DOHH2 (cell line): ENCODE measurements around the gene C20orf202.

ENCODE experiments used
- H3F3A ChIP-seq: fragments of 200-600 bp; sonication (generic), shearing (Covaris generic); 2 replicates; pipeline ENCODE4 v1.6.0; 2016; ENCODE audit warnings: antibody characterized with exemption, mild to moderate bottlenecking; ENCODE audit not compliant: control insufficient read depth, insufficient read depth
- H3K27ac ChIP-seq: fragments of 200-600 bp; sonication (generic); 2 replicates; pipeline ENCODE4 v1.5.1; 2014; ENCODE audit warnings: low read depth, mild to moderate bottlenecking, low read length, moderate library complexity
- H3K27me3 ChIP-seq: fragments of 200-600 bp; sonication (generic); 2 replicates; pipeline ENCODE4 v1.6.1; 2014; ENCODE audit warnings: mild to moderate bottlenecking, low read length, mixed read lengths; ENCODE audit not compliant: control insufficient read depth
- H3K36me3 ChIP-seq: fragments of 200-600 bp; sonication (generic); 2 replicates; pipeline ENCODE4 v1.6.1; 2014; ENCODE audit warnings: mild to moderate bottlenecking, low read length, moderate library complexity, mixed read lengths; ENCODE audit not compliant: control insufficient read depth
- H3K4me1 ChIP-seq: fragments of 200-600 bp; sonication (generic); 2 replicates; pipeline ENCODE4 v1.6.1; 2014; ENCODE audit warnings: mild to moderate bottlenecking, low read length, mixed read lengths; ENCODE audit not compliant: control insufficient read depth
- H3K4me2 ChIP-seq: fragments of 200-600 bp; sonication (generic); 2 replicates; pipeline ENCODE4 v1.6.0; 2014; ENCODE audit warnings: mild to moderate bottlenecking, low read length, moderate library complexity
- H3K4me3 ChIP-seq: fragments of 200-600 bp; sonication (generic); 2 replicates; pipeline ENCODE4 v1.5.1; 2014; ENCODE audit warnings: mild to moderate bottlenecking, low read length, mixed read lengths
- H3K79me2 ChIP-seq: fragments of 200-600 bp; sonication (generic); 2 replicates; pipeline ENCODE4 v1.6.1; 2014; ENCODE audit warnings: mild to moderate bottlenecking, low read length, mixed read lengths; ENCODE audit not compliant: control insufficient read depth
- H3K9me2 ChIP-seq: fragments of 200-600 bp; sonication (generic); replicated peaks from 2 replicates; pipeline ENCODE4 v1.6.1; 2014; ENCODE audit warnings: mild to moderate bottlenecking, low read length, mixed read lengths; ENCODE audit not compliant: control insufficient read depth
- H3K9me3 ChIP-seq: fragments of 200-600 bp; sonication (generic); 2 replicates; pipeline ENCODE4 v1.6.1; 2014; ENCODE audit warnings: antibody characterized with exemption, low read length, mixed read lengths; ENCODE audit not compliant: control insufficient read depth, insufficient read depth
- H4K20me1 ChIP-seq: fragments of 200-600 bp; sonication (generic); 2 replicates; pipeline ENCODE4 v1.6.0; 2014; ENCODE audit warnings: low read depth, mild to moderate bottlenecking, antibody characterized with exemption, low read length, moderate library complexity; ENCODE audit not compliant: control insufficient read depth, insufficient read depth
- EZH2phosphoT487 ChIP-seq: fragments of 200-600 bp; sonication (generic); IDR thresholded peaks from 2 replicates; pipeline ENCODE4 v1.6.1; 2017; ENCODE audit warnings: borderline replicate concordance, mild to moderate bottlenecking, antibody characterized with exemption, low read length, moderate library complexity, mixed read lengths
- TF ChIP-seq, protein P1 (sequence below): fragments of 200-600 bp; sonication (generic); IDR thresholded peaks from one replicate; pipeline ENCODE4 v1.5.1; 2014; ENCODE audit warnings: antibody characterized with exemption, mild to moderate bottlenecking, low read depth, low read length; ENCODE audit not compliant: poor library complexity, severe bottlenecking

C20orf202 gene

DNA sequence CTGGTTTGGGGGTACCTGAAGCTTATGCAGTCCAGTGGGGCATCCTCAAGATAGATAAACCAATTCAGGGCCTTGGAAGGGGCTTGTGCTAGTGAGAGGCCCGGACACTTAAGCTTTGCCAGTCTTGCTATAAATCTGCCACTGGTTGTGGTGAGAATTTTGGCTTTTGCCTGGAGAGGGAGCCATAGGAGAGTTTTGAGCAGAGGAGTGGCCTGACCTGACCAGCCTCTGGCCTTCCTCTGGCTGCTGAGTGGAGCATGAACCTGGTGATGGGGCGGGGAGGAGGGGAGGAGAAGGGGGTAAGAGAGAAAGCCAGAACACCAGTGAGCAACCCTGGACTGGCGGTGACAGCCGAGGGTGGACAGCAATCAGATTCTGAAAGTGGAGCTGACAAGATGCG lies 25.6 kb upstream of the C20orf202 start:
- H3K4me1 ChIP-seq, result no peaks in the 10 kb centered on the region
- no peak overlapping the region for H3K27ac ChIP-seq
- no peaks in the 10 kb centered on the region for H3K36me3 ChIP-seq
- no peak overlapping the region for H3K4me3 ChIP-seq
- no peaks in the 10 kb centered on the region for H3K27me3 ChIP-seq
- no peak overlapping the region for H3K4me2 ChIP-seq
- no peaks in the 10 kb centered on the region for H4K20me1 ChIP-seq
- no peaks in the 10 kb centered on the region for H3K9me2 ChIP-seq
- no peaks in the 10 kb centered on the region for H3F3A ChIP-seq
- no peak for TF ChIP-seq EZH2phosphoT487
- TF ChIP-seq, protein P1, sequence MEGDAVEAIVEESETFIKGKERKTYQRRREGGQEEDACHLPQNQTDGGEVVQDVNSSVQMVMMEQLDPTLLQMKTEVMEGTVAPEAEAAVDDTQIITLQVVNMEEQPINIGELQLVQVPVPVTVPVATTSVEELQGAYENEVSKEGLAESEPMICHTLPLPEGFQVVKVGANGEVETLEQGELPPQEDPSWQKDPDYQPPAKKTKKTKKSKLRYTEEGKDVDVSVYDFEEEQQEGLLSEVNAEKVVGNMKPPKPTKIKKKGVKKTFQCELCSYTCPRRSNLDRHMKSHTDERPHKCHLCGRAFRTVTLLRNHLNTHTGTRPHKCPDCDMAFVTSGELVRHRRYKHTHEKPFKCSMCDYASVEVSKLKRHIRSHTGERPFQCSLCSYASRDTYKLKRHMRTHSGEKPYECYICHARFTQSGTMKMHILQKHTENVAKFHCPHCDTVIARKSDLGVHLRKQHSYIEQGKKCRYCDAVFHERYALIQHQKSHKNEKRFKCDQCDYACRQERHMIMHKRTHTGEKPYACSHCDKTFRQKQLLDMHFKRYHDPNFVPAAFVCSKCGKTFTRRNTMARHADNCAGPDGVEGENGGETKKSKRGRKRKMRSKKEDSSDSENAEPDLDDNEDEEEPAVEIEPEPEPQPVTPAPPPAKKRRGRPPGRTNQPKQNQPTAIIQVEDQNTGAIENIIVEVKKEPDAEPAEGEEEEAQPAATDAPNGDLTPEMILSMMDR, result no peak
- H3K79me2 ChIP-seq, result no peaks in the 10 kb centered on the region
- no peaks in the 10 kb centered on the region for H3K9me3 ChIP-seq

GRCh38 chr20:1178103-1178502 lies 25.2 kb upstream of the C20orf202 start:
- H3K9me3 ChIP-seq, result no peaks in the 10 kb centered on the region
- H3K4me2 ChIP-seq, result no peak overlapping the region
- no peaks in the 10 kb centered on the region for H3K4me1 ChIP-seq
- no peaks in the 10 kb centered on the region for H3K27me3 ChIP-seq
- no peaks in the 10 kb centered on the region for H3K9me2 ChIP-seq
- H3K36me3 ChIP-seq, result no peaks in the 10 kb centered on the region
- no peaks in the 10 kb centered on the region for H3F3A ChIP-seq
- no peaks in the 10 kb centered on the region for H4K20me1 ChIP-seq
- H3K27ac ChIP-seq, result no peak overlapping the region
- H3K4me3 ChIP-seq, result no peak overlapping the region
- no peaks in the 10 kb centered on the region for H3K79me2 ChIP-seq
- TF ChIP-seq, protein P1, result no peak
- TF ChIP-seq EZH2phosphoT487, result no peak

DNA sequence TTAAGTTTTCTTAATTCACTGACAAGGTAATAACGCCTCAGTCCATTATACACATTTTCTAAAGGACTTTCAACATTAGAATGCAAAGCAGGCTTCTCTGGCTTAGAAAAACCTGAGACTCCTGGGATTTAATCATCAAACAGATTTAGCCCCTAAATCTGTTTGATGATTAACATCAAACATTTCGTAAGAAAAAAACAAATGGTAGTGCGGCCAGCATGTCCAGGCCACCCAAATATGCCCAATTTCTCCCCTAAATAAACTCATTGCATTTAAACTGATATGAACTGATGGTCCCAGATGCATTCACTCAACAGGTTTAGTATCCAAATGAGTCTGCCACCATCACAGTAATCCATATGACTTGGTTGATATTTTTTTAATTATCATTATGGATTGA lies 24.6 kb upstream of the C20orf202 start:
- TF ChIP-seq EZH2phosphoT487, result no peak
- TF ChIP-seq, protein P1, result no peak
- Histone ChIP-seq H3K27me3 (peaks cover 3% of the 10 kb centered on the region), H3K9me2 (no peaks in the 10 kb centered on the region), H3K9me3 (no peaks in the 10 kb centered on the region), H3K27ac (no peak overlapping the region), H3K4me2 (no peak overlapping the region), H3K79me2 (no peaks in the 10 kb centered on the region), H4K20me1 (no peaks in the 10 kb centered on the region), H3F3A (no peaks in the 10 kb centered on the region), H3K36me3 (no peaks in the 10 kb centered on the region), H3K4me1 (no peaks in the 10 kb centered on the region), H3K4me3 (no peak overlapping the region)

GRCh38 chr20:1180949-1181348 lies 22.3 kb upstream of the C20orf202 start:
- no peaks in the 10 kb centered on the region for H3F3A ChIP-seq
- H3K9me2 ChIP-seq, result no peaks in the 10 kb centered on the region
- TF ChIP-seq EZH2phosphoT487, result no peak
- TF ChIP-seq, protein P1, result no peak
- H3K36me3 ChIP-seq, result no peaks in the 10 kb centered on the region
- no peaks in the 10 kb centered on the region for H4K20me1 ChIP-seq
- peaks cover 12% of the 10 kb centered on the region for H3K27me3 ChIP-seq
- no peak overlapping the region for H3K4me2 ChIP-seq
- no peaks in the 10 kb centered on the region for H3K79me2 ChIP-seq
- no peaks in the 10 kb centered on the region for H3K9me3 ChIP-seq
- no peaks in the 10 kb centered on the region for H3K4me1 ChIP-seq
- no peak overlapping the region for H3K4me3 ChIP-seq
- H3K27ac ChIP-seq, result no peak overlapping the region
